Right lobe of liver (tissue), 6 donors: ENCODE measurements around the gene MYADML2. TPM values are rescaled to one million over a fixed set of nuclear protein-coding genes. Genes with fewer than 3 reads are reported as not detected.

Experiments
- ATAC-seq, 4 donors: fragments of 200-7000 bp; cut with Tn5 transposase; one replicate each; pipeline ENCODE4 v1.9.1; 2020; ENCODE audit warnings: mild to moderate bottlenecking in 4 of 4, moderate library complexity in 4 of 4
- DNase-seq, 3 donors: peaks; one replicate each; pipeline ENCODE4 v3.0.0-alpha.2; 2020
- H3K27ac ChIP-seq, 3 donors: fragments of 200-600 bp; one replicate each; pipeline ENCODE4 v1.8.0; 2022
- H3K27me3 ChIP-seq, 2 donors: fragments of 200-600 bp; one replicate each; pipeline ENCODE4 v1.8.0; 2022
- H3K36me3 ChIP-seq, 4 donors: fragments of 200-600 bp; sonication (generic) in 1 of 4; one replicate each; pipeline versions ENCODE4 v1.5.1 to v1.8.0; 2017 to 2022; ENCODE audit warnings: control low read depth in 1 of 4
- H3K4me1 ChIP-seq, 4 donors: fragments of 200-600 bp; sonication (generic) in 1 of 4; one replicate each; pipeline versions ENCODE4 v1.5.1 to v1.8.0; 2017 to 2022; ENCODE audit warnings: control low read depth in 1 of 4
- H3K4me3 ChIP-seq, 3 donors: fragments of 200-600 bp; one replicate each; pipeline ENCODE4 v1.8.0; 2022
- H3K9me3 ChIP-seq, 4 donors: fragments of 200-600 bp; sonication (generic) in 1 of 4; one replicate each; pipeline versions ENCODE4 v1.5.1 to v1.8.0; 2017 to 2022; ENCODE audit warnings: control low read depth in 1 of 4
- POLR2A ChIP-seq: fragments of 450-650 bp; IDR thresholded peaks from one replicate; pipeline ENCODE4 v1.6.1; 2017; ENCODE audit warnings: antibody characterized with exemption, mild to moderate bottlenecking
- WGBS: methylation state at CpG from one replicate; pipeline ENCODE4 v1.1.6; 2018; ENCODE audit warnings: low coverage, low lambda C conversion rate; ENCODE audit not compliant: insufficient coverage; ENCODE audit errors: missing lambda C conversion rate; 5-methylcytosine and 5-hydroxymethylcytosine counted together
- intact Hi-C, 2 donors: fragments of 100-400 bp; cut with DNase I; formaldehyde crosslinking; loops; one replicate each; pipeline versions ENCODE4 v1.11.2 to v1.14.1; 2022
- total RNA-seq, 6 experiments: library from RNA; depleted of rRNA in 2 of 6; stranded (reverse); fragments of >200 nt in 2 of 6; fragmentation: NEBNext Ultra II Directional in 3 of 6; extraction: Animal tissue kit (Norgen Biotek cat#: 25700) in 3 of 6; gene quantifications; one replicate each; pipeline versions ENCODE4 v1.1.0 to v1.2.4, GENCODE V29; 2016 to 2023
- TF ChIP-seq, protein P1 (sequence below), 4 donors: fragments of 200-600 bp in 3 of 4; fragments of 450-650 bp in 1 of 4; IDR thresholded peaks; one replicate each; pipeline versions ENCODE4 v1.5.1 to v1.8.0; 2016 to 2022; ENCODE audit warnings: antibody characterized with exemption in 4 of 4, mild to moderate bottlenecking in 2 of 4
- donor health status: DM: no; HTN: yes; CAD: no.
- donor health status: DM: no; HTN: no; CAD: no.
- donor health status: DM: no; HTN: no; CAD: no.
- donor health status: DM: no; HTN: yes; CAD: no.
- donor health status: DM: no; HTN: yes; CAD: no.

MYADML2 gene
- total RNA-seq, 6 experiments from 2014 or later = not detected

DNA sequence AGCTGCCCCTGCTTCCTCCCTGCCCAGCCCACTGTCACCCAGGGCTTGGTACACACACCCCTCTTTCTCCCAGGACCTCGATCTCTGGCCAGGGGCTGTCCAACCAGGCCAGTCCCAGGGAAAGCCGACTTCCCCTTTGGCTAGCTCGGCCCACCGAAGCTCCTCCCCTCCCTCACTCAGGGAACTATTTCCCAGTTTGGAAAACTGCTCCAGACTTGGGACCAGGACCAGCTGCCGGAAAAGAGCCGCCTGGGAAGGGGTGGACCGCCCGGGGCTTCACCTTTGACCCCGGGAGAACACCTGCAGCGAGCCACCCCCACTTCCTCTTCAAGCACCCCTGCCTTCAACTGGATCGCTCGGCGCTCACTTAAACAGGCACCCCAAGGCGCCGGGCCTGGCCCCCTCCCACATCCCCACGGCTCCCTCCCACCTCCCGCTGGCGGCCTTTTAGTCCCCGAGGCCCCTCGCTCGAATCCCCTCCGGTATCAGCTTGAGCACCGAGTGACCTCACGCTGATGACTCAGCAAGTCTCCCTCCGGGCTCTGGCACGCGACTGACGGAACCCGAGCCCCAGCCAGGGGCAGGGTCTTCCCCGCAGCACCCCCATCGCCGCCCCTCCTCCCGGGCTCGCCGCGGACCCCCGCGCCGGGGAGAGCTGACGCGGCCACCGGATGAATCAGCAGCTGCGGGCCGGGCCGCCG, 20.4 kb downstream of the MYADML2 start:
- no peaks in the 10 kb centered on the region for H3K9me3 ChIP-seq
- DNase-seq = peak; percentile 89 to 92 (median 92)
- 0% methylated on average over 14 of the region's 46 CpGs for WGBS
- peaks cover 0 to 10% (median 4%) of the 10 kb centered on the region in 4 donors for H3K36me3 ChIP-seq
- no peaks in the 10 kb centered on the region for H3K27me3 ChIP-seq
- H3K4me1 ChIP-seq = peaks cover 0 to 50% (median 27%) of the 10 kb centered on the region in 4 donors
- intact Hi-C loops = no loop called here
- H3K27ac ChIP-seq = peak overlapping the region; percentile 84 to 97 (median 97)
- H3K4me3 ChIP-seq = peak overlapping the region; percentile 69 to 96 (median 86)
- TF ChIP-seq, protein P1, sequence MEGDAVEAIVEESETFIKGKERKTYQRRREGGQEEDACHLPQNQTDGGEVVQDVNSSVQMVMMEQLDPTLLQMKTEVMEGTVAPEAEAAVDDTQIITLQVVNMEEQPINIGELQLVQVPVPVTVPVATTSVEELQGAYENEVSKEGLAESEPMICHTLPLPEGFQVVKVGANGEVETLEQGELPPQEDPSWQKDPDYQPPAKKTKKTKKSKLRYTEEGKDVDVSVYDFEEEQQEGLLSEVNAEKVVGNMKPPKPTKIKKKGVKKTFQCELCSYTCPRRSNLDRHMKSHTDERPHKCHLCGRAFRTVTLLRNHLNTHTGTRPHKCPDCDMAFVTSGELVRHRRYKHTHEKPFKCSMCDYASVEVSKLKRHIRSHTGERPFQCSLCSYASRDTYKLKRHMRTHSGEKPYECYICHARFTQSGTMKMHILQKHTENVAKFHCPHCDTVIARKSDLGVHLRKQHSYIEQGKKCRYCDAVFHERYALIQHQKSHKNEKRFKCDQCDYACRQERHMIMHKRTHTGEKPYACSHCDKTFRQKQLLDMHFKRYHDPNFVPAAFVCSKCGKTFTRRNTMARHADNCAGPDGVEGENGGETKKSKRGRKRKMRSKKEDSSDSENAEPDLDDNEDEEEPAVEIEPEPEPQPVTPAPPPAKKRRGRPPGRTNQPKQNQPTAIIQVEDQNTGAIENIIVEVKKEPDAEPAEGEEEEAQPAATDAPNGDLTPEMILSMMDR (IDR thresholded peaks at IDR 0.05) = no peak
- peak; percentile 73 for TF ChIP-seq POLR2A
- ATAC-seq = peak; percentile 64 to 71 (median 68)

DNA sequence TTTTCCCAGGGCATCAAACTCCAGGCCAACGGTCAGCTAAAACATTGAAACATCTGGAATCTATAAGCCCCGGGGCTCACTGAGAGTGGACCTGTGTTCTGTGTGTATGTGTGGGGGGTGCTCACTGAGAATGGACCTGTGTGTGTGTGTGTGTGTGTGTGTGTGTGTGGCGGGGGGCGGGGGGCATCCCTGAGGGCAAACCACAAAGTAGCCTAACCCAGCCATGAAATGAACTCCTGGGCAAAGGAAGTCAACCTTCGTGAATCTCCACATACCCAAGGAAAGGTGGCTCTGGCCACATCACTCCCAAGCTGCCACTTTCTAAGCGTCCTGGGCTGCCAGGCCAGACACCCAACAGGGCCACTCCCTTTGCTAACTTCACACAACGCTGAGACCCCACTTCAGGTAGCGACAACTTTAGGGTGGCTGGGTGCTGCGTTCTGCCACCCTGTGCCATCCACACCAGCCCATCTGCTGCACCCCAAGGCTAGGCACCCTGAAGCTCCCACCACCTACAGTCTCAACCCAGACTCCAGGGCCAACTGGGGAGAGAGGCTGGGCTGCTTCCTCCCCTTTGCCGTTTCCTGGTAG, 21.1 kb downstream of the MYADML2 start:
- DNase-seq (no peak), ATAC-seq (no peak)
- H3K9me3 ChIP-seq = no peaks in the 10 kb centered on the region
- 34% methylated on average over 6 of the region's 10 CpGs for WGBS
- peak overlapping the region; percentile 84 to 97 (median 97) for H3K27ac ChIP-seq
- peaks cover 0 to 56% (median 30%) of the 10 kb centered on the region in 4 donors for H3K4me1 ChIP-seq
- H3K36me3 ChIP-seq = peaks cover 0 to 10% (median 4%) of the 10 kb centered on the region in 4 donors
- TF ChIP-seq POLR2A = no peak
- TF ChIP-seq, protein P1 (IDR thresholded peaks at IDR 0.05) = no peak
- peak overlapping the region; percentile 69 to 96 (median 86) for H3K4me3 ChIP-seq
- H3K27me3 ChIP-seq = no peaks in the 10 kb centered on the region
- intact Hi-C loops = no loop called here

DNA sequence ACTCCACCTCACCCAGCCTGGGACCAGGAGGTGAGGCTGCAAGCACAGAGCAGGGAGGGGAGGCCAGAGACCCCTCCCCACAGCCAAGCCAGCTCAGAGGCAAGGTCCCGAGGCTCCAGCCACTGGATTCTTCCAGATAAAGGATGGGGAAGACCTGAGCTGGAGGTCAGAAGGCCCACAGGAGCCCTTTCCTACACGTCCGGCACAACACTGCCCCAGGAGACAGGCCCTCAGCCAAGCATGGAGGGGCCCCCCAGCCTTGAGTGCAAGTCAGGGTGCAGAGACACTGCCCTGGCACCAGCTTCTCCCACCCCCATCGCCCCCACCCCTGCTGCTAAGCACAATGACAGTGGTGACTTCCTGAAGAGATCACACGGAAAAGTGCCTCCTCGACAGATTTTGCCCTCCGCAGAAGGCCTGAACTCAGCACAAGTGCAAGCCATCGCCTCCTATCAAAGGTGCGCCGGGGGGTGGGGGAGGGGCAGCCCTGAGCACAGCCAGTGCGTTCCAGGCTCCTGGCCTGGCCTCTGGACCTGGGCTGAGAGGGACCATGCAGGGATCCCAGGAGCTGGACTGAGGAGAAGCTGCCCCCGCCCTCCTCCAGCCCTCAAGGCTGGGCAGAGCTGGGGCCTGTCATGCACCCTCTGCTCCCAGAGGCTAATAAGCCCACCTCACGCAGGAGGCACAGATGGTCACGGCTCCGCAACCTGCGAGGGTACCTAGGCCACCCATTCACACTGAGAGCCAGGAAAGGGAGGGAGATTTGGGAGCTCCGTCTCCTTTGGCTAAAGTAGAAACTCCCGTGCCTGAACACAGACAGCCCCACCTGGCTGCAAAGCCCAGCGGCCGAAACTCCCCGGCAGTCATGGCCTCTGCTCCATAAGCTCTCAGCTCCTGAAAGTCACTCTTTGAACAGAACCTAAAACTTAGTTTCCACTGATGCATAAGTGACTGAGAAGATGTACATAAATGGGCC, 22.2 kb downstream of the MYADML2 start:
- WGBS = 29% methylated on average over 11 of the region's 21 CpGs
- H3K4me3 ChIP-seq = peak overlapping the region; percentile 1 to 57 (median 5)
- no peak for TF ChIP-seq POLR2A
- peak overlapping the region in 2 of 3 donors; percentile 54 to 80 for H3K27ac ChIP-seq
- H3K9me3 ChIP-seq = no peaks in the 10 kb centered on the region
- H3K4me1 ChIP-seq = peaks cover 0 to 64% (median 31%) of the 10 kb centered on the region in 4 donors
- peak in 2 of 3 donors; percentile 86 to 87 for DNase-seq
- H3K27me3 ChIP-seq = no peaks in the 10 kb centered on the region
- intact Hi-C loops = no loop called here
- ATAC-seq = peak; percentile 6 to 48 (median 30)
- H3K36me3 ChIP-seq = peaks cover 0 to 10% (median 4%) of the 10 kb centered on the region in 4 donors

DNA sequence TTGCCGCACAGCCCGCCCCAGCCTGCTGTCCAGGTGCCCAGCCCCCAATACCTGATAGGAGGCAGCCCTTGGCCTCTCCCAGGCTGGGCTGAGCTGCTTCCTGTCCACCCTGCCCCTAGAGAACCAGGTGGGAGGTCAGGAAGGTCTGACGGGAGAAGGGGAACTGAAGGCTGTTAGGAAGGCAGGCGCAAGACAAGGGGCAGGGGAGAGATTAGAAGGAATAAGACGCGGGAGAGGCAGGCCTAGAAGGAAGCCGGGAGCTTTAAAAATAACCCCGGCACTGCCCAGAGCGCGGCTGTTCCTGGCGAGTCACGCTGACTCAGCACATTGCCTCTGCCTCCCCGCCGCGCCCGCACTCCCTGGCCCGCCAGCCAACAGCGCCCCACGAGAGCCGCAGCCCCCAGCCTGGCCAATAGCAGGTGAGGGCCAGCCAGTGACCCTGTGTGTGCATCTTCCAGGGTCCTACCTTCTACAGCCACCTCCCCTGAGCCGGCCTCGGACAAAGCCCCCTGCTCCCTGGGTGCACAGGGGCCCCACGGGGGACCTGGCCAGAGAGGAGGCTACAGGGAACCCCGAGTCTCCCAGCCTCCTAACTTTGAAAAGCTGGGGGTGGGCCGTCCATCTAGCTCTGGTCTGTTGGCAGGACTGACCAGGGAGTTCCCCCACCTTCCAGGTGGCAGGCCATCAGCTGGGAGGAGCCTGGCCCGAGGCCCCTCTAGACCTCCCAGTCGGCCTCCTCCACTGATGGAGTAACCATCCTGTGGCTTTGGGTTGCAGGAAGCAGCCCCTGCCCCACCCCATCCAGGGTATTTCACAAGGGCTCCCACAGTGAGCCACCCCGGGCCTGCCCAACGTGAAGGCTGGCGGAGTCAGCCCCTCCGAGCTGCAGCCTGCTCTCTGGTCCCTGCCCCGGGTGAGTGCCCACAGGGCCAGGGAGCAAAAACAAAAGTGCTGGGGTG, 23.5 kb downstream of the MYADML2 start:
- H3K36me3 ChIP-seq = peaks cover 0 to 10% (median 4%) of the 10 kb centered on the region in 4 donors
- H3K4me3 ChIP-seq = peak overlapping the region; percentile 29 to 57 (median 48)
- intact Hi-C loops = no loop called here
- ATAC-seq = peak; percentile 33 to 43 (median 42)
- TF ChIP-seq, protein P1 (IDR thresholded peaks at IDR 0.05) = no peak
- TF ChIP-seq POLR2A = peak; percentile 27
- H3K4me1 ChIP-seq = peaks cover 0 to 72% (median 31%) of the 10 kb centered on the region in 4 donors
- WGBS = 4% methylated on average over 8 of the region's 32 CpGs
- peak; percentile 79 to 88 (median 82) for DNase-seq
- peak overlapping the region; percentile 36 to 80 (median 54) for H3K27ac ChIP-seq
- H3K27me3 ChIP-seq = no peaks in the 10 kb centered on the region
- H3K9me3 ChIP-seq = no peaks in the 10 kb centered on the region
